Memory B cell (primary cell): ENCODE results near the gene ZNF608.

Experiments
- ATAC-seq: fragments of 150-1000 bp; cut with Tn5 transposase; 2 replicates; pipeline ENCODE4 v1.10.0; 2021; ENCODE audit warnings: low read depth, mild to moderate bottlenecking, moderate library complexity
- DNase-seq, 2 donors: peaks; one replicate each; pipeline ENCODE4 v3.0.0; 2022; ENCODE audit warnings: low spot score in 2 of 2
- H3K27ac Mint-ChIP-seq: one replicate; pipeline ENCODE4 v1.8.0; 2022; ENCODE audit warnings: mild to moderate bottlenecking, moderate library complexity, mixed read lengths
- H3K27me3 Mint-ChIP-seq: one replicate; pipeline ENCODE4 v1.8.0; 2022; ENCODE audit warnings: mixed read lengths
- H3K36me3 Mint-ChIP-seq: one replicate; pipeline ENCODE4 v1.8.0; 2022; ENCODE audit warnings: mild to moderate bottlenecking, mixed read lengths
- H3K4me1 Mint-ChIP-seq: one replicate; pipeline ENCODE4 v1.8.0; 2022; ENCODE audit warnings: mixed read lengths
- H3K4me3 Mint-ChIP-seq: one replicate; pipeline ENCODE4 v1.8.0; 2022; ENCODE audit warnings: mild to moderate bottlenecking, moderate library complexity, mixed read lengths
- H3K9me3 Mint-ChIP-seq: one replicate; pipeline ENCODE4 v1.8.0; 2022; ENCODE audit warnings: mixed read lengths

Gene ZNF608

DNA sequence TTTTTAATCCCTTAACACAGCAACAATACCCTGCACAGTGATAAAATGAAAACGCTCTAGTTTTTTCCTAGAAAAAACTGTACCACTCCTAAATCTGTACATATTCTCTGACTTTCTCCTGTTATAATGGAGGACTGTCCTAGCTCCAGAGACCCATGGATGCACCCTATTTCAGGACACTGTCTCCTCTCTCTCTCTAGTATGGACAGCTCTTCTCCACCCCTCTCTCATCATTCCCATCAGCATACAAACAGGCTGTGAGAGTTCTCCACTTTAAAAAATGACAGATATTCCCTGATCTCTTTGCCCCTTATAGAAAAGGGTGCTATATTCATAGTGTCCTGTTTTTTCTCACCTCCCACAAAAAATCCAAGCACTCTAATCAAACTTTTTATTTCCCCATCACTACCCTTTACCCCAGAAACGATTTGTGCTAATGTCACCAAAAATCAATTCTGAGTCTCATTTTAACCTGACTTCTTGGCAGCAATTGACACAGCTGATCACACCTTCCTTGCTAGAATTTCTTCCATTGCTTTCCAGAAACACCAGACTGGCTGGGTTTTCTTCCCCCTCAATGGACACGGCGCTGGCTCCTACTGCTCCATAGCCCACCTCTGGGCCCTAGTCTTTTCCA, 20.7 kb downstream of the ZNF608 start:
- H3K4me1 Mint-ChIP-seq, result peaks cover 33% of the 10 kb centered on the region
- H3K27me3 Mint-ChIP-seq, result no peaks in the 10 kb centered on the region
- no peaks in the 10 kb centered on the region for H3K9me3 Mint-ChIP-seq
- no peak for DNase-seq
- peaks cover 3% of the 10 kb centered on the region for H3K36me3 Mint-ChIP-seq
- H3K4me3 Mint-ChIP-seq, result no peak overlapping the region
- no peak overlapping the region for H3K27ac Mint-ChIP-seq
- no peak for ATAC-seq

- ATAC-seq, result peak; percentile 84
- Mint-ChIP-seq H3K4me1 (peaks cover 31% of the 10 kb centered on the region), H3K36me3 (peaks cover 3% of the 10 kb centered on the region), H3K4me3 (peak overlapping the region; percentile 94), H3K9me3 (no peaks in the 10 kb centered on the region), H3K27me3 (no peaks in the 10 kb centered on the region), H3K27ac (peak overlapping the region; percentile 88)
- no peak for DNase-seq
These were observed 21.4 kb downstream of the ZNF608 start for GRCh38 chr5:124725040-124725434.

- peaks cover 3% of the 10 kb centered on the region for H3K36me3 Mint-ChIP-seq
- peak overlapping the region; percentile 94 for H3K4me3 Mint-ChIP-seq
- no peaks in the 10 kb centered on the region for H3K9me3 Mint-ChIP-seq
- H3K27ac Mint-ChIP-seq, result peak overlapping the region; percentile 88
- no peaks in the 10 kb centered on the region for H3K27me3 Mint-ChIP-seq
- H3K4me1 Mint-ChIP-seq, result peaks cover 27% of the 10 kb centered on the region
- no peak for DNase-seq
- peak; percentile 14 for ATAC-seq
These were observed 21.9 kb downstream of the ZNF608 start for GRCh38 chr5:124724357-124725039.

DNA sequence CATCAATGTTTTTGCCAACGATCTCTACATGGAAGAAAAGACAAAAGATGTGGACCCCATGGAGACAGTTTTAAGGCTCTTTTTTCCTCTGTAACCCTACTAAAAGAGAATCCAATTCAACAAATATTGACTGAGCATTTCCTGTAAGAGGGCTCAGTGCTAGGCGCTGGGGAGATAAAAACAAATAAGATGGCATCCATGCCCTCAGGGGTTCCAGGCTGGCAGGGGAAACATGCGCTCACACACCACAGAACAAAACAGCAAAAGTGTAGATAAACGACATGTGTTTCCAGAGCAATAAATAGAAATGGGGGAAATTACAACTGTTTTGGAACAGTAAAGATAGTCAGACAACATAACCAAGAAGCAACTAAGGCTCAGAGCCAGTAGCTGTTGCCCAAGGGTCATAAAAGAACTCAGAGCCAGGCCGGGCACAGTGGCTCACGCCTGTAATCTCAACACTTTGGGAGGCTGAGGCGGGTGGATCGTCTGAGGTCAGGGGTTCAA, 25.2 kb downstream of the ZNF608 start:
- Mint-ChIP-seq H3K27me3 (no peaks in the 10 kb centered on the region), H3K4me1 (peaks cover 32% of the 10 kb centered on the region), H3K36me3 (peaks cover 2% of the 10 kb centered on the region), H3K4me3 (no peak overlapping the region), H3K9me3 (no peaks in the 10 kb centered on the region), H3K27ac (peak overlapping the region; percentile 64)
- ATAC-seq (no peak), DNase-seq (no peak)

DNA sequence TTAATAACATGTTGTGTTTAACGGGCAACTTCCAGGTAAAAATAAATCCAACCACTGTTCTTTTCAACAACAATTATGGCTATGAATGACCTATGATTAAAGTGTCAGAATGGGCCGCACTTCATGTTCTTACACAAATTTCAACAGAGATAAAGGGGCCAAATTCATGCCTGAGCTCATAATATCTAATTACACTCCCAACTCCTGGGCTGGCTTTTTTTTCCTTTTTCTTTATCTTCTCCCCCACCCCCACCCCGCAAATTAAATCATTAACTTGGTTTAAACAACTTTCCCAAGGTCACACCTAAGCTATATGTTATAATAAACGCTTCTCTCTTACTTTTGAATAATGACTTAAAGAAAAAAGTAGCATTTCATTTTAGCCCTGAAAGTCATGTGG, 25.8 kb downstream of the ZNF608 start:
- ATAC-seq, result no peak
- peaks cover 2% of the 10 kb centered on the region for H3K36me3 Mint-ChIP-seq
- H3K27me3 Mint-ChIP-seq, result no peaks in the 10 kb centered on the region
- H3K27ac Mint-ChIP-seq, result peak overlapping the region; percentile 64
- peaks cover 25% of the 10 kb centered on the region for H3K4me1 Mint-ChIP-seq
- H3K4me3 Mint-ChIP-seq, result no peak overlapping the region
- no peak for DNase-seq
- no peaks in the 10 kb centered on the region for H3K9me3 Mint-ChIP-seq

GRCh38 chr5:124719113-124719967, 27.1 kb downstream of the ZNF608 start:
- Mint-ChIP-seq H3K27me3 (no peaks in the 10 kb centered on the region), H3K9me3 (no peaks in the 10 kb centered on the region), H3K36me3 (peaks cover 2% of the 10 kb centered on the region), H3K4me3 (no peak overlapping the region), H3K27ac (peak overlapping the region; percentile 82), H3K4me1 (peaks cover 21% of the 10 kb centered on the region)
- no peak for ATAC-seq
- DNase-seq, result no peak

- DNase-seq (no peak), ATAC-seq (no peak)
- peak overlapping the region; percentile 82 for H3K27ac Mint-ChIP-seq
- H3K27me3 Mint-ChIP-seq, result no peaks in the 10 kb centered on the region
- H3K4me3 Mint-ChIP-seq, result peak overlapping the region; percentile 11
- peaks cover 21% of the 10 kb centered on the region for H3K4me1 Mint-ChIP-seq
- H3K36me3 Mint-ChIP-seq, result no peaks in the 10 kb centered on the region
- H3K9me3 Mint-ChIP-seq, result no peaks in the 10 kb centered on the region
These were observed 28.1 kb downstream of the ZNF608 start for GRCh38 chr5:124718380-124718789.

GRCh38 chr5:124716169-124716568, 30.3 kb downstream of the ZNF608 start:
- Mint-ChIP-seq H3K27ac (no peak overlapping the region), H3K36me3 (peaks cover 2% of the 10 kb centered on the region), H3K4me3 (no peak overlapping the region), H3K4me1 (peaks cover 29% of the 10 kb centered on the region), H3K27me3 (no peaks in the 10 kb centered on the region), H3K9me3 (no peaks in the 10 kb centered on the region)
- DNase-seq (no peak), ATAC-seq (peak; percentile 63)

DNA sequence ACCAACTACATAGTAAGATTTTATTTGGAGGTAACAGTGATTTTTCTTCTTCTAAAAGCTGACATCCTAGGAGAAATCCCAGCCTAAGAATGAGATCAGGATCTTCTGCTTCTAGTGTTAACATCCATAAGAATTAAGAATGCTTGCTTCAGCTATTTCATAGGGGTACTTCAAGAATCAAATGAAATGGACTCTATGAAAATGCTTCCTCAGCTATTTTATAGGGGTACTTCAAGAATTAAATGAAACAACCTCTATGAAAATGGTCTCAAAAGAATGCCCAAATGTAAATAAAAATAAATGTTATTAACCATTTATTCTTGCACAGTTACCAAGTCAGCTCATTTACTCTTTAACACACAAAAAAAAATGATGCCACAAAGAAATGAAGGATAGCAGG, 31.5 kb downstream of the ZNF608 start:
- H3K27me3 Mint-ChIP-seq, result no peaks in the 10 kb centered on the region
- no peak for DNase-seq
- H3K4me1 Mint-ChIP-seq, result peaks cover 27% of the 10 kb centered on the region
- no peak overlapping the region for H3K4me3 Mint-ChIP-seq
- no peak overlapping the region for H3K27ac Mint-ChIP-seq
- no peaks in the 10 kb centered on the region for H3K9me3 Mint-ChIP-seq
- no peak for ATAC-seq
- peaks cover 2% of the 10 kb centered on the region for H3K36me3 Mint-ChIP-seq

- Mint-ChIP-seq H3K27ac (no peak overlapping the region), H3K9me3 (no peaks in the 10 kb centered on the region), H3K27me3 (no peaks in the 10 kb centered on the region), H3K36me3 (peaks cover 2% of the 10 kb centered on the region), H3K4me3 (no peak overlapping the region), H3K4me1 (peaks cover 24% of the 10 kb centered on the region)
- DNase-seq (no peak), ATAC-seq (no peak)
These were observed 32.8 kb downstream of the ZNF608 start for GRCh38 chr5:124713595-124713994.

DNA sequence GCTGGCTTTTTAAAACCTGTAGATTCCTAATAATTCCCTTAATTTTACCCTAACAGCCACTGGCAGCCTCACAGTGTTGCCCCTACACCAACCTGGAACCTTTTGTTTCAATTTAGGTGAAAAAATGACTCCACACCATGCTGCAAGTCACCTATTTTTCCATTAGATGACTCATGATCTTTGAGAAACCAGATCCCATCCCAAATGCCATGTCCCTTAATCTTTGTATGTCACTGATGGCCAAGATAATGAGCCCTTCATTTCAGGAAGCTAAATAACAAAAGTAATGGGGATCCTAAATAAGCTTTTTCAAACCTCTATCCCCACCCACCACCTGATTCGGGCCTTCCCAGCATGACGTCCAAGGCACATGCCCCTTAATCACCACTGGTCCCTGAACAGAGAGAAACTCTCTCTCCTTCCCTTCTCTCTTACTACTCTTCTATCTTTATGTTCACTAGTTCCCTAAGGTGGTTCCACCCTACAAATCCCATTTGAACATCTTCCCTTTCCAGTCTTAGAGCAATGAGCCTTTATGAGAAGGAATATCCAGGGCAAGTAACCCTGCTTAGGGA, 33.6 kb downstream of the ZNF608 start:
- no peaks in the 10 kb centered on the region for H3K9me3 Mint-ChIP-seq
- peaks cover 21% of the 10 kb centered on the region for H3K4me1 Mint-ChIP-seq
- H3K27ac Mint-ChIP-seq, result no peak overlapping the region

GRCh38 chr5:124708086-124708485, 38.4 kb downstream of the ZNF608 start:
- H3K27me3 Mint-ChIP-seq, result no peaks in the 10 kb centered on the region
- DNase-seq (no peak), ATAC-seq (no peak)

More for the DNA sequence above, 33.6 kb downstream of the ZNF608 start:
- no peak for ATAC-seq
- H3K36me3 Mint-ChIP-seq, result peaks cover 2% of the 10 kb centered on the region
- no peak for DNase-seq
- no peak overlapping the region for H3K4me3 Mint-ChIP-seq
- H3K27me3 Mint-ChIP-seq, result no peaks in the 10 kb centered on the region

GRCh38 chr5:124707520-124707919, 38.9 kb downstream of the ZNF608 start:
- Mint-ChIP-seq H3K4me1 (peaks cover 49% of the 10 kb centered on the region), H3K36me3 (peaks cover 2% of the 10 kb centered on the region), H3K9me3 (no peaks in the 10 kb centered on the region), H3K27me3 (no peaks in the 10 kb centered on the region), H3K27ac (peak overlapping the region; percentile 88), H3K4me3 (peak overlapping the region; percentile 72)
- DNase-seq (peak; percentile 18 to 57), ATAC-seq (peak; percentile 78)

More at GRCh38 chr5:124708086-124708485, 38.4 kb downstream of the ZNF608 start:
- H3K4me1 Mint-ChIP-seq, result peaks cover 48% of the 10 kb centered on the region
- peak overlapping the region; percentile 72 for H3K4me3 Mint-ChIP-seq
- peaks cover 2% of the 10 kb centered on the region for H3K36me3 Mint-ChIP-seq
- no peaks in the 10 kb centered on the region for H3K9me3 Mint-ChIP-seq
- peak overlapping the region; percentile 88 for H3K27ac Mint-ChIP-seq
